Lower leg skin (tissue), 4 donors: ENCODE data around the gene MTHFD2. TPM values are rescaled to one million over a fixed set of nuclear protein-coding genes. Genes with fewer than 3 reads are reported as not detected.

Source experiments
- DNase-seq, 2 donors: peaks; one replicate each; pipeline ENCODE4 v3.0.0-alpha.2; 2019; ENCODE audit warnings: low spot score in 2 of 2
- H3K4me3 ChIP-seq: fragments of 200-600 bp; sonication (generic); 2 replicates; pipeline ENCODE4 v1.5.1; 2017; ENCODE audit warnings: mild to moderate bottlenecking, low read depth; ENCODE audit not compliant: poor library complexity, severe bottlenecking
- CTCF ChIP-seq, 3 donors: fragments of 450-650 bp; IDR thresholded peaks; one replicate each; pipeline ENCODE4 v1.5.1; 2016; ENCODE audit warnings: antibody characterized with exemption in 3 of 3, mild to moderate bottlenecking in 3 of 3, moderate library complexity in 2 of 3
- POLR2A ChIP-seq, 2 donors: fragments of 450-650 bp; IDR thresholded peaks; one replicate each; pipeline ENCODE4 v1.6.1; 2016 to 2017; ENCODE audit warnings: antibody characterized with exemption in 2 of 2, mild to moderate bottlenecking in 1 of 2, moderate library complexity in 1 of 2
- WGBS, 2 donors: methylation state at CpG; one replicate each; pipeline ENCODE4 v1.1.5; 2018; 5-methylcytosine and 5-hydroxymethylcytosine counted together
- intact Hi-C: fragments of 100-400 bp; cut with DNase I; formaldehyde crosslinking; loops from one replicate; pipeline ENCODE4 v1.15.0; 2023; ENCODE audit warnings: low total_unique reads
- total RNA-seq, 4 donors: library from RNA; depleted of rRNA; stranded (reverse); fragments of >200 nt; gene quantifications; one replicate each; pipeline ENCODE4 v1.1.0, GENCODE V29; 2016

The MTHFD2 gene
- total RNA-seq: 10 to 100 TPM; 12.5 to 31.8 (median 17.5) TPM

- peak; percentile 84 to 97 for DNase-seq
- peak within 1 kb of the TSS; percentile 58 for H3K4me3 ChIP-seq
- no peak for TF ChIP-seq POLR2A (IDR thresholded peaks at IDR 0.05)
- TF ChIP-seq CTCF (IDR thresholded peaks at IDR 0.05): no peak
- intact Hi-C loops: no loop called here
- 0 to 1% methylated on average over 25 to 69 of the region's 96 CpGs for WGBS, 2 donors
Observed at GRCh38 chr2:74198461-74199274, at the start of gene MTHFD2. TSS of gene MTHFD2 (plus strand) at chr2:74198615. CDS start at chr2:74198642, 27 bp downstream.

GRCh38 chr2:74149247-74149525 lies 49.2 kb upstream of the MTHFD2 start:
- DNase-seq: no peak
- WGBS, 2 donors: 91 to 93% methylated on average over 5 of the region's 5 CpGs
- H3K4me3 ChIP-seq: no peak overlapping the region
- intact Hi-C loops: no loop called here
- TF ChIP-seq CTCF (IDR thresholded peaks at IDR 0.05) (no peak), POLR2A (IDR thresholded peaks at IDR 0.05) (no peak)

GRCh38 chr2:74149570-74150319 lies 48.7 kb upstream of the MTHFD2 start:
- WGBS, 2 donors: 90 to 93% methylated on average over 7 of the region's 7 CpGs
- intact Hi-C loops: no loop called here
- no peak for DNase-seq

GRCh38 chr2:74152954-74153353 lies 45.5 kb upstream of the MTHFD2 start:
- 96 to 100% methylated on average over 2 of the region's 2 CpGs for WGBS, 2 donors
- DNase-seq: no peak
- no peak overlapping the region for H3K4me3 ChIP-seq
- intact Hi-C loops: no loop called here
- TF ChIP-seq CTCF (IDR thresholded peaks at IDR 0.05) (no peak), POLR2A (IDR thresholded peaks at IDR 0.05) (no peak)

More at GRCh38 chr2:74149570-74150319, 48.7 kb upstream of the MTHFD2 start:
- TF ChIP-seq POLR2A (IDR thresholded peaks at IDR 0.05) (no peak), CTCF (IDR thresholded peaks at IDR 0.05) (no peak)
- H3K4me3 ChIP-seq: no peak overlapping the region

GRCh38 chr2:74155830-74156229 lies 42.6 kb upstream of the MTHFD2 start:
- 86 to 87% methylated on average over 3 of the region's 3 CpGs for WGBS, 2 donors
- DNase-seq: no peak
- intact Hi-C loops: no loop called here

More at GRCh38 chr2:74155830-74156229, 42.6 kb upstream of the MTHFD2 start:
- no peak overlapping the region for H3K4me3 ChIP-seq
- no peak for TF ChIP-seq POLR2A (IDR thresholded peaks at IDR 0.05)
- TF ChIP-seq CTCF (IDR thresholded peaks at IDR 0.05): no peak
